Body of pancreas (tissue), 4 donors: ENCODE data around the gene SEMA4D.

Source experiments
- CTCF ChIP-seq, 7 experiments: fragments of 450-650 bp in 4 of 7; fragments of 200-600 bp in 3 of 7; sonication (generic) in 3 of 7; IDR thresholded peaks; one replicate each; pipeline ENCODE4 v1.5.1; 2016 to 2019; ENCODE audit warnings: antibody characterized with exemption in 7 of 7
- POLR2A ChIP-seq, 3 donors: fragments of 450-650 bp; IDR thresholded peaks; one replicate each; pipeline ENCODE4 v1.6.1; 2016; ENCODE audit warnings: antibody characterized with exemption in 3 of 3, mild to moderate bottlenecking in 2 of 3

- TF ChIP-seq CTCF (IDR thresholded peaks at IDR 0.05) (no peak), POLR2A (IDR thresholded peaks at IDR 0.05) (no peak)
Measured at GRCh38 chr9:89379031-89379430, 118.9 kb downstream of the SEMA4D start.
